GM18508 (cell line): ENCODE results near the gene SCLY.

Source experiments
- ATAC-seq: cut with Tn5 transposase; IDR thresholded peaks from one replicate; pipeline ENCODE4 v1.9.1; 2021; ENCODE audit warnings: moderate number of reproducible peaks; ENCODE audit not compliant: insufficient read depth, unreplicated experiment

The SCLY gene

GRCh38 chr2:238067939-238068338 lies 7.1 kb downstream of the SCLY start:
- no peak for ATAC-seq

- ATAC-seq, result no peak
These were observed 8.4 kb downstream of the SCLY start for GRCh38 chr2:238069021-238069709.

- ATAC-seq, result no peak
These were observed 9.1 kb downstream of the SCLY start for GRCh38 chr2:238069877-238070276.

GRCh38 chr2:238075397-238075796 lies 14.6 kb downstream of the SCLY start:
- ATAC-seq, result no peak

- no peak for ATAC-seq
These were observed 16.5 kb downstream of the SCLY start for GRCh38 chr2:238077292-238077691.

GRCh38 chr2:238079874-238080327 lies 19.1 kb downstream of the SCLY start:
- ATAC-seq, result no peak

- ATAC-seq, result no peak
These were observed 19.7 kb downstream of the SCLY start for GRCh38 chr2:238080518-238080917.

GRCh38 chr2:238081150-238081549 lies 20.3 kb downstream of the SCLY start:
- ATAC-seq, result no peak

GRCh38 chr2:238081561-238081960 lies 20.8 kb downstream of the SCLY start:
- no peak for ATAC-seq

GRCh38 chr2:238082151-238082550 lies 21.4 kb downstream of the SCLY start:
- ATAC-seq, result no peak

- no peak for ATAC-seq
These were observed 22.0 kb downstream of the SCLY start for GRCh38 chr2:238082827-238083226.

GRCh38 chr2:238083919-238084318 lies 23.1 kb downstream of the SCLY start:
- no peak for ATAC-seq

- no peak for ATAC-seq
These were observed 24.0 kb downstream of the SCLY start for GRCh38 chr2:238084761-238085160.

- ATAC-seq, result no peak
These were observed 25.1 kb downstream of the SCLY start for GRCh38 chr2:238085899-238086298.

- ATAC-seq, result no peak
These were observed 26.4 kb downstream of the SCLY start for GRCh38 chr2:238087211-238087610.

GRCh38 chr2:238090887-238091286 lies 30.1 kb downstream of the SCLY start:
- ATAC-seq, result no peak

GRCh38 chr2:238091436-238092060 lies 30.7 kb downstream of the SCLY start:
- no peak for ATAC-seq

- no peak for ATAC-seq
These were observed 31.8 kb downstream of the SCLY start for GRCh38 chr2:238092486-238093035.

- ATAC-seq, result no peak
These were observed 32.7 kb downstream of the SCLY start for GRCh38 chr2:238093181-238094140.

- no peak for ATAC-seq
These were observed 33.7 kb downstream of the SCLY start for GRCh38 chr2:238094438-238095022.
